Activated T-helper 17 cell treated with anti-CD3 and anti-CD28 coated beads, Interleukin-2, amount 50 U/mL, for 72 hours (primary cell): ENCODE results near the gene SORL1. TPM values are rescaled to one million over a fixed set of nuclear protein-coding genes. Genes with fewer than 3 reads are reported as not detected.

Experiments used
- ATAC-seq: fragments of 150-1000 bp; cut with Tn5 transposase; replicated peaks from 2 replicates; pipeline ENCODE4 v1.10.0; 2021; ENCODE audit warnings: mild to moderate bottlenecking, moderate library complexity
- H3K27ac Mint-ChIP-seq: one replicate; pipeline ENCODE4 v1.8.0; 2022; ENCODE audit warnings: mixed read lengths
- H3K27me3 Mint-ChIP-seq: one replicate; pipeline ENCODE4 v1.8.0; 2022; ENCODE audit warnings: mixed read lengths
- H3K36me3 Mint-ChIP-seq: one replicate; pipeline ENCODE4 v1.8.0; 2022; ENCODE audit warnings: low read depth, mild to moderate bottlenecking, mixed read lengths
- H3K4me1 Mint-ChIP-seq: one replicate; pipeline ENCODE4 v1.8.0; 2022; ENCODE audit warnings: mixed read lengths
- H3K4me3 Mint-ChIP-seq: one replicate; pipeline ENCODE4 v1.8.0; 2022; ENCODE audit warnings: mild to moderate bottlenecking, mixed read lengths
- H3K9me3 Mint-ChIP-seq: one replicate; pipeline ENCODE4 v1.8.0; 2022; ENCODE audit warnings: mixed read lengths
- total RNA-seq, 2 donors: library from RNA; stranded (reverse); gene quantifications; one replicate each; pipeline ENCODE4 v1.2.3, GENCODE V29; 2022

The SORL1 gene
- total RNA-seq, 2 donors from 2014 or later, result 47.1 to 98.5 TPM

- Mint-ChIP-seq H3K9me3 (no peaks in the 10 kb centered on the region), H3K4me3 (no peak overlapping the region), H3K27me3 (no peaks in the 10 kb centered on the region), H3K4me1 (peaks cover 22% of the 10 kb centered on the region), H3K27ac (no peak overlapping the region), H3K36me3 (peaks cover 88% of the 10 kb centered on the region)
- ATAC-seq, result no peak
Measured at GRCh38 chr11:121552154-121552553, 100.0 kb downstream of the SORL1 start.

- no peak for ATAC-seq
- Mint-ChIP-seq H3K4me3 (no peak overlapping the region), H3K4me1 (peaks cover 26% of the 10 kb centered on the region), H3K9me3 (no peaks in the 10 kb centered on the region), H3K27ac (no peak overlapping the region), H3K36me3 (peaks cover 88% of the 10 kb centered on the region), H3K27me3 (no peaks in the 10 kb centered on the region)
Measured at GRCh38 chr11:121552644-121553043, 100.5 kb downstream of the SORL1 start.

- H3K9me3 Mint-ChIP-seq, result no peaks in the 10 kb centered on the region
- ATAC-seq, result no peak
- peaks cover 88% of the 10 kb centered on the region for H3K36me3 Mint-ChIP-seq
- no peaks in the 10 kb centered on the region for H3K27me3 Mint-ChIP-seq
- H3K4me1 Mint-ChIP-seq, result peaks cover 26% of the 10 kb centered on the region
- no peak overlapping the region for H3K4me3 Mint-ChIP-seq
- H3K27ac Mint-ChIP-seq, result no peak overlapping the region
Measured at GRCh38 chr11:121553389-121553788, 101.3 kb downstream of the SORL1 start.

- ATAC-seq, result no peak
- H3K27ac Mint-ChIP-seq, result no peak overlapping the region
- no peak overlapping the region for H3K4me3 Mint-ChIP-seq
- peaks cover 88% of the 10 kb centered on the region for H3K36me3 Mint-ChIP-seq
- no peaks in the 10 kb centered on the region for H3K27me3 Mint-ChIP-seq
- H3K9me3 Mint-ChIP-seq, result no peaks in the 10 kb centered on the region
- peaks cover 26% of the 10 kb centered on the region for H3K4me1 Mint-ChIP-seq
Measured at GRCh38 chr11:121553806-121554205, 101.7 kb downstream of the SORL1 start.

- Mint-ChIP-seq H3K4me3 (no peak overlapping the region), H3K9me3 (no peaks in the 10 kb centered on the region), H3K36me3 (peaks cover 96% of the 10 kb centered on the region), H3K27ac (no peak overlapping the region), H3K4me1 (peaks cover 30% of the 10 kb centered on the region), H3K27me3 (no peaks in the 10 kb centered on the region)
- ATAC-seq, result no peak
Measured at GRCh38 chr11:121554552-121554951, 102.4 kb downstream of the SORL1 start.

- H3K9me3 Mint-ChIP-seq, result no peaks in the 10 kb centered on the region
- peaks cover 96% of the 10 kb centered on the region for H3K36me3 Mint-ChIP-seq
- H3K27ac Mint-ChIP-seq, result no peak overlapping the region
- ATAC-seq, result no peak
- peaks cover 30% of the 10 kb centered on the region for H3K4me1 Mint-ChIP-seq
- no peaks in the 10 kb centered on the region for H3K27me3 Mint-ChIP-seq
- H3K4me3 Mint-ChIP-seq, result no peak overlapping the region
Measured at GRCh38 chr11:121555121-121555520, 103.0 kb downstream of the SORL1 start.

GRCh38 chr11:121556937-121557336 lies 104.8 kb downstream of the SORL1 start:
- H3K4me3 Mint-ChIP-seq, result no peak overlapping the region
- no peak overlapping the region for H3K27ac Mint-ChIP-seq
- no peaks in the 10 kb centered on the region for H3K27me3 Mint-ChIP-seq
- peak; percentile 65 for ATAC-seq
- H3K9me3 Mint-ChIP-seq, result no peaks in the 10 kb centered on the region
- peaks cover 87% of the 10 kb centered on the region for H3K36me3 Mint-ChIP-seq
- peaks cover 27% of the 10 kb centered on the region for H3K4me1 Mint-ChIP-seq

GRCh38 chr11:121557348-121557747 lies 105.2 kb downstream of the SORL1 start:
- Mint-ChIP-seq H3K4me1 (peaks cover 31% of the 10 kb centered on the region), H3K36me3 (peaks cover 87% of the 10 kb centered on the region), H3K9me3 (no peaks in the 10 kb centered on the region), H3K27ac (no peak overlapping the region), H3K4me3 (no peak overlapping the region), H3K27me3 (no peaks in the 10 kb centered on the region)
- peak; percentile 77 for ATAC-seq

GRCh38 chr11:121559606-121560200 lies 107.6 kb downstream of the SORL1 start:
- H3K36me3 Mint-ChIP-seq, result peaks cover 83% of the 10 kb centered on the region
- H3K4me1 Mint-ChIP-seq, result peaks cover 33% of the 10 kb centered on the region
- H3K4me3 Mint-ChIP-seq, result no peak overlapping the region
- H3K27ac Mint-ChIP-seq, result no peak overlapping the region
- H3K9me3 Mint-ChIP-seq, result no peaks in the 10 kb centered on the region
- no peaks in the 10 kb centered on the region for H3K27me3 Mint-ChIP-seq
- ATAC-seq, result no peak

GRCh38 chr11:121560236-121560635 lies 108.1 kb downstream of the SORL1 start:
- H3K27me3 Mint-ChIP-seq, result no peaks in the 10 kb centered on the region
- peaks cover 84% of the 10 kb centered on the region for H3K36me3 Mint-ChIP-seq
- peaks cover 33% of the 10 kb centered on the region for H3K4me1 Mint-ChIP-seq
- H3K4me3 Mint-ChIP-seq, result no peak overlapping the region
- no peaks in the 10 kb centered on the region for H3K9me3 Mint-ChIP-seq
- no peak overlapping the region for H3K27ac Mint-ChIP-seq
- ATAC-seq, result no peak

GRCh38 chr11:121561240-121561639 lies 109.1 kb downstream of the SORL1 start:
- Mint-ChIP-seq H3K36me3 (peaks cover 80% of the 10 kb centered on the region), H3K27me3 (no peaks in the 10 kb centered on the region), H3K27ac (no peak overlapping the region), H3K4me3 (no peak overlapping the region), H3K9me3 (no peaks in the 10 kb centered on the region), H3K4me1 (peaks cover 26% of the 10 kb centered on the region)
- peak; percentile 23 for ATAC-seq

GRCh38 chr11:121561716-121562115 lies 109.6 kb downstream of the SORL1 start:
- Mint-ChIP-seq H3K27me3 (no peaks in the 10 kb centered on the region), H3K4me1 (peaks cover 22% of the 10 kb centered on the region), H3K4me3 (no peak overlapping the region)

GRCh38 chr11:121563003-121563402 lies 110.9 kb downstream of the SORL1 start:
- Mint-ChIP-seq H3K9me3 (no peaks in the 10 kb centered on the region), H3K36me3 (peaks cover 79% of the 10 kb centered on the region), H3K27ac (no peak overlapping the region), H3K4me1 (peaks cover 13% of the 10 kb centered on the region), H3K4me3 (no peak overlapping the region), H3K27me3 (no peaks in the 10 kb centered on the region)
- peak; percentile 85 for ATAC-seq

More at GRCh38 chr11:121561716-121562115, 109.6 kb downstream of the SORL1 start:
- ATAC-seq, result no peak
- Mint-ChIP-seq H3K36me3 (peaks cover 79% of the 10 kb centered on the region), H3K9me3 (no peaks in the 10 kb centered on the region), H3K27ac (peak overlapping the region; percentile 38)

GRCh38 chr11:121563900-121564822 lies 112.0 kb downstream of the SORL1 start:
- H3K9me3 Mint-ChIP-seq, result no peaks in the 10 kb centered on the region
- peak overlapping the region; percentile 51 for H3K27ac Mint-ChIP-seq
- H3K4me3 Mint-ChIP-seq, result no peak overlapping the region
- H3K4me1 Mint-ChIP-seq, result peaks cover 10% of the 10 kb centered on the region
- peaks cover 79% of the 10 kb centered on the region for H3K36me3 Mint-ChIP-seq
- ATAC-seq, result no peak
- H3K27me3 Mint-ChIP-seq, result no peaks in the 10 kb centered on the region
